ENCODE results near the gene VSIG10L2.

DNA sequence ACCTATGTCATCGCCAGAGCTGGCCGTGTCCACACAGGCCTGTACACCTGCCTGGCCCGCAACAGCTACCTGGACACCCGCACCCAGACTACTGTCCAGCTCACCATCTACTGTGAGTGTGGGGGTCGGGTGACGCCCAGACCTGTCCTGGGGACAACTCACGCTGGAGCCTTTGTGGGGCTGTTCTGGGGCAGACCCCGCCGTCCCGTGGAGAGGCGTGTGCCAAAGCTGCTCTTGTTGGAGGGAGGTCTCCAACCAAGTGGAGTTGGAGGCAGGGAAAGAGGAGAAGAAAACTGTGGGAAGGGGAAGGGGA is 4.3 kb downstream of the VSIG10L2 start:
- TF ChIP-seq CTCF (IDR thresholded peaks at IDR 0.05) (no peak), POLR2A (IDR thresholded peaks at IDR 0.05) (no peak)
